Mononuclear cell (primary cell): ENCODE data around the gene RNF20. TPM values are rescaled to one million over a fixed set of nuclear protein-coding genes. Genes with fewer than 3 reads are reported as not detected.
"Not testable (repeated sequence)": the region's sequence is repeated elsewhere in the genome, so short reads cannot be mapped to it uniquely, and the experiment has no call there.

Experiments
- H3K27me3 ChIP-seq: 2 replicates; pipeline ENCODE4 v1.6.0; 2011; ENCODE audit warnings: low read length, control low read depth; ENCODE audit not compliant: insufficient read depth
- H3K4me1 ChIP-seq: 2 replicates; pipeline ENCODE4 v1.5.1; 2011; ENCODE audit warnings: mild to moderate bottlenecking, low read length, control low read depth; ENCODE audit not compliant: insufficient read depth
- H3K4me3 ChIP-seq: 2 replicates; pipeline ENCODE4 v1.5.1; 2011; ENCODE audit warnings: mild to moderate bottlenecking, low read length, moderate library complexity
- H3K9me3 ChIP-seq: 2 replicates; pipeline ENCODE4 v1.5.1; 2011; ENCODE audit warnings: low read depth, mild to moderate bottlenecking, control low read depth, low read length
- total RNA-seq: library from RNA; depleted of rRNA; stranded (reverse); fragments of >200 nt; gene quantifications from one replicate; pipeline ENCODE4 v1.2.3, GENCODE V29; 2012

RNF20 gene
- total RNA-seq, 1 donor = 12.7 TPM

- Histone ChIP-seq H3K27me3 (peaks cover 5% of the 10 kb centered on the region), H3K4me1 (no peaks in the 10 kb centered on the region), H3K4me3 (no peak overlapping the region), H3K9me3 (no peaks in the 10 kb centered on the region)
These were observed 20.3 kb upstream of the RNF20 start for GRCh38 chr9:101513351-101513750.

- Histone ChIP-seq H3K9me3 (no peaks in the 10 kb centered on the region), H3K4me1 (no peaks in the 10 kb centered on the region), H3K27me3 (peaks cover 5% of the 10 kb centered on the region), H3K4me3 (no peak overlapping the region)
These were observed 19.6 kb upstream of the RNF20 start for GRCh38 chr9:101514071-101514470.

GRCh38 chr9:101516655-101517054 is 17.0 kb upstream of the RNF20 start:
- peaks cover 8% of the 10 kb centered on the region for H3K27me3 ChIP-seq

GRCh38 chr9:101518489-101518888 is 15.2 kb upstream of the RNF20 start:
- H3K9me3 ChIP-seq, H3K4me3 ChIP-seq, H3K4me1 ChIP-seq, H3K27me3 ChIP-seq: not testable (repeated sequence)

More at GRCh38 chr9:101516655-101517054, 17.0 kb upstream of the RNF20 start:
- Histone ChIP-seq H3K4me1 (no peaks in the 10 kb centered on the region), H3K4me3 (no peak overlapping the region), H3K9me3 (no peaks in the 10 kb centered on the region)

GRCh38 chr9:101524371-101524770 is 9.3 kb upstream of the RNF20 start:
- no peaks in the 10 kb centered on the region for H3K9me3 ChIP-seq
- peaks cover 3% of the 10 kb centered on the region for H3K27me3 ChIP-seq
- H3K4me1 ChIP-seq = no peaks in the 10 kb centered on the region
- no peak overlapping the region for H3K4me3 ChIP-seq

- Histone ChIP-seq H3K27me3 (no peaks in the 10 kb centered on the region), H3K4me1 (no peaks in the 10 kb centered on the region), H3K4me3 (no peak overlapping the region), H3K9me3 (no peaks in the 10 kb centered on the region)
These were observed 6.6 kb upstream of the RNF20 start for GRCh38 chr9:101527066-101527465.

GRCh38 chr9:101528015-101528414 is 5.6 kb upstream of the RNF20 start:
- no peaks in the 10 kb centered on the region for H3K9me3 ChIP-seq
- H3K4me3 ChIP-seq = no peak overlapping the region
- H3K4me1 ChIP-seq = peaks cover 5% of the 10 kb centered on the region
- no peaks in the 10 kb centered on the region for H3K27me3 ChIP-seq

- Histone ChIP-seq H3K27me3 (no peaks in the 10 kb centered on the region), H3K9me3 (no peaks in the 10 kb centered on the region), H3K4me1 (peaks cover 20% of the 10 kb centered on the region), H3K4me3 (no peak overlapping the region)
These were observed 3.5 kb upstream of the RNF20 start for GRCh38 chr9:101530076-101530711.

GRCh38 chr9:101536351-101536750 is 2.7 kb downstream of the RNF20 start:
- H3K4me1 ChIP-seq = peaks cover 24% of the 10 kb centered on the region
- H3K4me3 ChIP-seq = no peak overlapping the region
- no peaks in the 10 kb centered on the region for H3K27me3 ChIP-seq
- no peaks in the 10 kb centered on the region for H3K9me3 ChIP-seq

- Histone ChIP-seq H3K27me3 (no peaks in the 10 kb centered on the region), H3K4me1 (peaks cover 24% of the 10 kb centered on the region), H3K4me3 (no peak overlapping the region), H3K9me3 (no peaks in the 10 kb centered on the region)
These were observed 3.3 kb downstream of the RNF20 start for GRCh38 chr9:101536938-101537337.

GRCh38 chr9:101540069-101540468 is 6.4 kb downstream of the RNF20 start:
- H3K4me3 ChIP-seq = no peak overlapping the region
- H3K27me3 ChIP-seq = no peaks in the 10 kb centered on the region
- no peaks in the 10 kb centered on the region for H3K9me3 ChIP-seq
- H3K4me1 ChIP-seq = peaks cover 5% of the 10 kb centered on the region

GRCh38 chr9:101543098-101543735 is 9.6 kb downstream of the RNF20 start:
- no peaks in the 10 kb centered on the region for H3K27me3 ChIP-seq
- no peaks in the 10 kb centered on the region for H3K4me1 ChIP-seq
- H3K9me3 ChIP-seq = no peaks in the 10 kb centered on the region
- no peak overlapping the region for H3K4me3 ChIP-seq

- H3K9me3 ChIP-seq, H3K27me3 ChIP-seq, H3K4me1 ChIP-seq, H3K4me3 ChIP-seq: not testable (repeated sequence)
These were observed 15.9 kb downstream of the RNF20 start for GRCh38 chr9:101549472-101550098.

GRCh38 chr9:101561740-101562139 is 28.1 kb downstream of the RNF20 start:
- Histone ChIP-seq H3K27me3 (no peaks in the 10 kb centered on the region), H3K4me1 (no peaks in the 10 kb centered on the region), H3K4me3 (no peak overlapping the region), H3K9me3 (peaks cover 4% of the 10 kb centered on the region)

- Histone ChIP-seq H3K4me3 (no peak overlapping the region), H3K4me1 (no peaks in the 10 kb centered on the region), H3K9me3 (peaks cover 3% of the 10 kb centered on the region), H3K27me3 (no peaks in the 10 kb centered on the region)
These were observed 29.3 kb downstream of the RNF20 start for GRCh38 chr9:101562966-101563365.

- Histone ChIP-seq H3K27me3 (no peaks in the 10 kb centered on the region), H3K4me3 (no peak overlapping the region), H3K4me1 (no peaks in the 10 kb centered on the region), H3K9me3 (no peaks in the 10 kb centered on the region)
These were observed 30.6 kb downstream of the RNF20 start for GRCh38 chr9:101564252-101564651.
